ENCODE measurements around the gene SMR3A. TPM values are rescaled to one million over a fixed set of nuclear protein-coding genes. Genes with fewer than 3 reads are reported as not detected.

SMR3A gene
- total and polyA plus RNA-seq, 2 donors = not detected

DNA sequence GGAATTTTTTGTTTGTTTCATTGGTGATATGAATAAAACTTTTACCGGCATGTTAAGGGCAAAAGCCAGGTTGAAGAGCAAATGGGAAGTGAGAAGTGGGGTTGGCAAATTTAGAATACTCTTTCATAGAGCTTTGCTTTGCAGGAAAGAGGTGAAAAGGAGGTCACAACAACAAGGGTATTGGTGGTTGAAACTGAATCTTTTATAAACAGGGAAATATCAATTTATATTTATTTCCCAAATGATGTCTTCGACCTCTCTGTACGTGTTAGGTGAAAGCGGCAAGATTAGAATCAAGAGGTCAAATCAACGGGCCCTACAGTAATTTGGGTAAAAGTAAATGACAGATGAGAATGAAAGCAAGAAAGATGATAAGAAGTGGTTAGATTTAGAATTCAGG is 3.4 kb downstream of the SMR3A start:
- 96% methylated on average over 5 of the region's 5 CpGs for WGBS
- no peak for DNase-seq (ENCODE audit: low read depth in 6 of 9, low spot score in 9 of 9)
- Histone ChIP-seq H3K27me3 (ENCODE audit: control insufficient read depth in 2 of 2, insufficient read depth in 1 of 2, low read length in 1 of 2) (no peaks in the 10 kb centered on the region), H3K27ac (ENCODE audit: low read depth in 1 of 2, low read length in 1 of 2) (no peak overlapping the region), H3K4me1 (ENCODE audit: control insufficient read depth in 2 of 2, insufficient read depth in 2 of 2, low read length in 2 of 2) (no peaks in the 10 kb centered on the region), H3K36me3 (ENCODE audit: control insufficient read depth in 2 of 2, insufficient read depth in 2 of 2, low read length in 1 of 2) (no peaks in the 10 kb centered on the region), H3K9me3 (ENCODE audit: control insufficient read depth in 2 of 2, insufficient read depth in 1 of 2, low read length in 1 of 2) (no peaks in the 10 kb centered on the region), H3K4me3 (ENCODE audit: low read length in 2 of 2) (no peak overlapping the region)

DNA sequence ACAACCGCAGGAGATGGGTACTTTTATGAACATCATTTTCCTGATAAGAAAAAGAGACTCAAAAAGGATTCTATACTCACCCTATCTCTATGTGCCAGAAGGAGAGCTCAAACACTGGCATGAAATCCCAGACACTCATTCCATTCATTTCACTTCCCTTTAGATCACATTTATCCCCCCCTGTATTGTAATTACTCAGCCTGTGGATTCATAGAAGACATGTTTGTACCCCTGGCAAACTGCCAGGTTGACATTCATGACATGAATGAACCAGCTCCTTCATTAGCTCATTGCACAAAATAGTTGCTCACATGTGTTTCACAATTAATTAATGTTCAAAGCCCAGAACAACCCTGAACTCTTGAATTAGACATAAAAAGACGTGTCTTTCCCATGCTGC is 4.9 kb downstream of the SMR3A start:
- H3K36me3 ChIP-seq (ENCODE audit: control insufficient read depth in 2 of 2, insufficient read depth in 2 of 2, low read length in 1 of 2) = no peaks in the 10 kb centered on the region
- no peak for DNase-seq (ENCODE audit: low read depth in 6 of 9, low spot score in 9 of 9)
- no peaks in the 10 kb centered on the region for H3K4me1 ChIP-seq (ENCODE audit: control insufficient read depth in 2 of 2, insufficient read depth in 2 of 2, low read length in 2 of 2)
- H3K4me3 ChIP-seq (ENCODE audit: low read length in 2 of 2) = no peak overlapping the region
- H3K27ac ChIP-seq (ENCODE audit: low read depth in 1 of 2, low read length in 1 of 2) = no peak overlapping the region
- WGBS = 85% methylated on average over 2 of the region's 2 CpGs
- no peaks in the 10 kb centered on the region for H3K27me3 ChIP-seq (ENCODE audit: control insufficient read depth in 2 of 2, insufficient read depth in 1 of 2, low read length in 1 of 2)
- no peaks in the 10 kb centered on the region for H3K9me3 ChIP-seq (ENCODE audit: control insufficient read depth in 2 of 2, insufficient read depth in 1 of 2, low read length in 1 of 2)

DNA sequence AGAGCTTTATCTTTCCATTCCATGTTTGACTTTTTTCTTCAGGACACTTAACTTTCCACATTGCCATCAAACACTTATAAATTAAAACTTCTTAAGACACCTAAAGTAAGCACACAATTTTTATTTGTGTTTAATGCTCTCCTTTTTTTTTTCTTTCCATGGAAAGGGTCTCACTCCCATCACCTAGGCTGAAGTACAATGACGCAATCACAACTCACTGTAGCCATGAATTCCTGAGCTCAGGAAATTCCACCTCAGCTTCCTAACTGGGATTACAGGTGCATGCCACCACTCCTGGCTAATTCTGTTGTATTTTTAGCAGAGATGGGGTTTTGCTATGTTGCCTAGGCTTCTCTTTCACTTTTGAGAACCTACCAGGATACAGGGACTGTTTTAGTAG is 7.3 kb downstream of the SMR3A start:
- 98% methylated on average over 1 of the region's 1 CpG for WGBS
- no peaks in the 10 kb centered on the region for H3K4me1 ChIP-seq (ENCODE audit: control insufficient read depth in 2 of 2, insufficient read depth in 2 of 2, low read length in 2 of 2)
- no peak overlapping the region for H3K27ac ChIP-seq (ENCODE audit: low read depth in 1 of 2, low read length in 1 of 2)
- no peaks in the 10 kb centered on the region for H3K27me3 ChIP-seq (ENCODE audit: control insufficient read depth in 2 of 2, insufficient read depth in 1 of 2, low read length in 1 of 2)
- no peaks in the 10 kb centered on the region for H3K36me3 ChIP-seq (ENCODE audit: control insufficient read depth in 2 of 2, insufficient read depth in 2 of 2, low read length in 1 of 2)
- H3K9me3 ChIP-seq (ENCODE audit: control insufficient read depth in 2 of 2, insufficient read depth in 1 of 2, low read length in 1 of 2) = no peaks in the 10 kb centered on the region
- DNase-seq (ENCODE audit: low read depth in 6 of 9, low spot score in 9 of 9) = no peak
- H3K4me3 ChIP-seq (ENCODE audit: low read length in 2 of 2) = no peak overlapping the region

DNA sequence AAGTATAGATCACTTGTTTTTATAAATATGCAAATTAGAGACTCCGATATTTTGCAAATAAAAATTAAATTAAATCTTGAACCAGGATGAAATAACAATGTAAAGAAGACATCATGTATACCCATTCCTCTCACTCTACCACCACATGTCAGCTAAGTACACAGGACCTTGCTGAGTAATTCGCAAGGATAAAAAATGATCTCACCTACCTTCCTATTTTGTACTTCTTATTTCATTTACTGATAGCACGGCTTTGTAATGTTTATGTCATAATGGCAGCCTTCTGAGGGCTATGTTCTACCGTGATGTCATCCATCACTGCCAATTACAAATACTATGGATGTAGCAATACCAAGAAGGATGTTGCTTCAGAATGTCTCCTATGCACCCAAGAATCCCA is 11.4 kb downstream of the SMR3A start:
- H3K4me3 ChIP-seq (ENCODE audit: low read length in 2 of 2) = no peak overlapping the region
- 95% methylated on average over 4 of the region's 4 CpGs for WGBS
- H3K27ac ChIP-seq (ENCODE audit: low read depth in 1 of 2, low read length in 1 of 2) = no peak overlapping the region
- H3K27me3 ChIP-seq (ENCODE audit: control insufficient read depth in 2 of 2, insufficient read depth in 1 of 2, low read length in 1 of 2) = no peaks in the 10 kb centered on the region
- no peak for DNase-seq (ENCODE audit: low read depth in 6 of 9, low spot score in 9 of 9)
- H3K9me3 ChIP-seq (ENCODE audit: control insufficient read depth in 2 of 2, insufficient read depth in 1 of 2, low read length in 1 of 2) = no peaks in the 10 kb centered on the region
- no peaks in the 10 kb centered on the region for H3K4me1 ChIP-seq (ENCODE audit: control insufficient read depth in 2 of 2, insufficient read depth in 2 of 2, low read length in 2 of 2)
- H3K36me3 ChIP-seq (ENCODE audit: control insufficient read depth in 2 of 2, insufficient read depth in 2 of 2, low read length in 1 of 2) = no peaks in the 10 kb centered on the region

DNA sequence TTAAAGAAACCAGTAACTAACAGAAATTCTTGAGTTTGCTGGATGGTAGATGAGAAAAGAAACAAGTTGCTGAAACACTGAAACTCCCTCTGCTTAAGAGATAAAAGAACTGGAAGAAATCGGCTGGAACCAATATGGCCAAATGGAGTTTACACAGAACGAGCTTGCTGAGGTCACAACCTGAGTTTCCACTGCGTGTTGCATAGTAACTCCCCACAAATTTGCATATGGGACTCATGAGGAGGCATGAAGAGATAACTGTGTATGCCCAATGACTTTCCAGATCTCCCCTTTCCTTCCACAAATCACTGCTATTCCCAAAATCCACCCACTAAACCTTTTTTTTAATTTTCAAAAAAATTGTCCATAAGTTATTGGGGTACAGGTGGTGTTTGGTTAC is 12.2 kb downstream of the SMR3A start:
- H3K27me3 ChIP-seq (ENCODE audit: control insufficient read depth in 2 of 2, insufficient read depth in 1 of 2, low read length in 1 of 2) = no peaks in the 10 kb centered on the region
- H3K4me3 ChIP-seq (ENCODE audit: low read length in 2 of 2) = no peak overlapping the region
- no peaks in the 10 kb centered on the region for H3K9me3 ChIP-seq (ENCODE audit: control insufficient read depth in 2 of 2, insufficient read depth in 1 of 2, low read length in 1 of 2)
- H3K4me1 ChIP-seq (ENCODE audit: control insufficient read depth in 2 of 2, insufficient read depth in 2 of 2, low read length in 2 of 2) = no peaks in the 10 kb centered on the region
- 92% methylated on average over 3 of the region's 3 CpGs for WGBS
- no peaks in the 10 kb centered on the region for H3K36me3 ChIP-seq (ENCODE audit: control insufficient read depth in 2 of 2, insufficient read depth in 2 of 2, low read length in 1 of 2)
- no peak for DNase-seq (ENCODE audit: low read depth in 6 of 9, low spot score in 9 of 9)
- H3K27ac ChIP-seq (ENCODE audit: low read depth in 1 of 2, low read length in 1 of 2) = no peak overlapping the region

DNA sequence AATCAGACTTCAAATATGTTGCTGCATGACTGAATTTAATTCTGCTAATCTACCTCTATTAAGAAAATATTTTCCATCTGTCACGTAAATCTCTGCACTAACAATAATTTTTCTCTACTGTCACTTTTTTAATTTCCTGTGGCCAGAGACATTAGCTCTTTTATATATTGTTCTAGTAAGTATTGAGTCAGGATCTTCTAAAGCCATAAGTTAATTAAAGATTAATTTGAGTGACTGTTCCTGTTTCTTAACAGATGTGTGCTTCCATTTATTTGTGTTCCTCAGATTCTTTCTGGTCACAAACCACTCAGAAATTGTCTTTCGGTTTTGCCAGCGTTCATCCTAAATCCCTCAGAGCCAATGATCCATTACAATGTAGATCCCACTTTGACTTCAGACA is 20.0 kb downstream of the SMR3A start:
- Histone ChIP-seq H3K27me3 (ENCODE audit: control insufficient read depth in 2 of 2, insufficient read depth in 1 of 2, low read length in 1 of 2) (no peaks in the 10 kb centered on the region), H3K36me3 (ENCODE audit: control insufficient read depth in 2 of 2, insufficient read depth in 2 of 2, low read length in 1 of 2) (no peaks in the 10 kb centered on the region), H3K9me3 (ENCODE audit: control insufficient read depth in 2 of 2, insufficient read depth in 1 of 2, low read length in 1 of 2) (no peaks in the 10 kb centered on the region), H3K27ac (ENCODE audit: low read depth in 1 of 2, low read length in 1 of 2) (no peak overlapping the region), H3K4me1 (ENCODE audit: control insufficient read depth in 2 of 2, insufficient read depth in 2 of 2, low read length in 2 of 2) (no peaks in the 10 kb centered on the region), H3K4me3 (ENCODE audit: low read length in 2 of 2) (no peak overlapping the region)
- WGBS = 96% methylated on average over 3 of the region's 3 CpGs
- no peak for DNase-seq (ENCODE audit: low read depth in 6 of 9, low spot score in 9 of 9)

DNA sequence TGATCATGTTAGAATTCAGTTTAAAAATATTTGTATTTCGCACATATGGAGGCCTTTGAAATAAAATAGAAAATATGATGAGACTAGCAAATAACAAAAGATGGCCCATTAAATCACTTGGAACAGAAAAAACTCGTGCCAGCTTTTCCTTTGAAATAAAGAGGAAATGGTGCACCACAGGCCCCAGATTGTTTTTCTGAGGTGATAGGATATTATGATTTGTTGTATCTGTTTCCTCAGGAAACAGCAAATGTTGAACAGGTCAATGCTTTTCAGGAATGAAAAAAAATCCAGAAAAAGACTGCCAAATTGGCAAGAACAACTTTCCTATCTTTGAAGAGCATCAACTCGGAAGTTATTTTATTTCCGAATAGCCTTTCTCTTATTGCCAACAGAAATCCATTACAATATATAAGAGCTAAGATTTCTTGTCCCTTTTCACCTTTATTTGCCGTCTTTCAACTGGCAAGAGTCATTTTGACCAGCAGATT is 22.2 kb downstream of the SMR3A start, which contains the start of gene SMR3B:
Gene SMR3B, plus strand, starts transcription at position 441 of the 491 bp plus-strand sequence. CDS start 1,380 bp downstream, outside the sequence.
- Histone ChIP-seq H3K4me3 (ENCODE audit: low read length in 2 of 2) (no peak within 1 kb of the TSS), H3K27me3 (ENCODE audit: control insufficient read depth in 2 of 2, insufficient read depth in 1 of 2, low read length in 1 of 2) (no peaks in the 10 kb centered on the region), H3K4me1 (ENCODE audit: control insufficient read depth in 2 of 2, insufficient read depth in 2 of 2, low read length in 2 of 2) (no peaks in the 10 kb centered on the region), H3K27ac (ENCODE audit: low read depth in 1 of 2, low read length in 1 of 2) (no peak within 1 kb of the TSS), H3K9me3 (ENCODE audit: control insufficient read depth in 2 of 2, insufficient read depth in 1 of 2, low read length in 1 of 2) (no peaks in the 10 kb centered on the region), H3K36me3 (ENCODE audit: control insufficient read depth in 2 of 2, insufficient read depth in 2 of 2, low read length in 1 of 2) (no peaks in the 10 kb centered on the region)
- DNase-seq (ENCODE audit: low read depth in 6 of 9, low spot score in 9 of 9) = no peak
- WGBS = 73% methylated on average over 5 of the region's 5 CpGs

DNA sequence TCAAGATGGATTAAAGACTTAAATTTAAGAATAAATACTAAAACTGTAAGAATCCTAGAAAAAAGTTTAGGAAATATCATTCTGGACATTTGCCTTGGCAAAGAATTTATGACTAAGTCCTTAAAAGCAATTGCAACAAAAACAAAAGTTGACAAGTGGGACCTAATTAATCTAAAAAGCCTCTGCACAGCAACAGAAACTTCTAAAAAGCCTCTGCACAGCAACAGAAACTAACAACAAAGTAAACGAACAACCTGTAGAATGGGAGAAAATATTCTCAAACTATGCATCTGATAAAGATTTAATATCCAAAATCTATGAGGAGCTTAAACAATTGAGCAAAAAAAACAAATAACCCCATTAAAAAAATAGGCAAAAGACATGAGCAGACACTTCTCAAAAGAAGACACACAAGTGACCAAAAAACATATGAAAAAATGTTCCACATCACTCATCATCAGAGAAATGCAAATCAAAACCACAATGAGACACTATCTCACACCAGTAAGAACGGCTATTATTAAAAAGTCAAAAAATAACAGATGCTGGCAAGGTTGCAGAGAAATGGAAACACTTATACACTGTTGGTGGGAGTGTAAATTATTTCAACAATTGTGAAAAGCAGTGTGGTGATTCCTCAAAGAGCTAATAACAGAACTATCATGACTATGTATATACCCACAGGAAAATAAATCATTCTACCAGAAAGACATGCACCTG is 31.7 kb downstream of the SMR3A start:
- H3K4me1 ChIP-seq (ENCODE audit: control insufficient read depth in 2 of 2, insufficient read depth in 2 of 2, low read length in 2 of 2) = no peaks in the 10 kb centered on the region
- no peak overlapping the region for H3K27ac ChIP-seq (ENCODE audit: low read depth in 1 of 2, low read length in 1 of 2)
- no peak for DNase-seq (ENCODE audit: low read depth in 6 of 9, low spot score in 9 of 9)
- no peak overlapping the region for H3K4me3 ChIP-seq (ENCODE audit: low read length in 2 of 2)
- no peaks in the 10 kb centered on the region for H3K36me3 ChIP-seq (ENCODE audit: control insufficient read depth in 2 of 2, insufficient read depth in 2 of 2, low read length in 1 of 2)
- WGBS = 84% methylated on average over 2 of the region's 2 CpGs
- no peaks in the 10 kb centered on the region for H3K27me3 ChIP-seq (ENCODE audit: control insufficient read depth in 2 of 2, insufficient read depth in 1 of 2, low read length in 1 of 2)
- no peaks in the 10 kb centered on the region for H3K9me3 ChIP-seq (ENCODE audit: control insufficient read depth in 2 of 2, insufficient read depth in 1 of 2, low read length in 1 of 2)

DNA sequence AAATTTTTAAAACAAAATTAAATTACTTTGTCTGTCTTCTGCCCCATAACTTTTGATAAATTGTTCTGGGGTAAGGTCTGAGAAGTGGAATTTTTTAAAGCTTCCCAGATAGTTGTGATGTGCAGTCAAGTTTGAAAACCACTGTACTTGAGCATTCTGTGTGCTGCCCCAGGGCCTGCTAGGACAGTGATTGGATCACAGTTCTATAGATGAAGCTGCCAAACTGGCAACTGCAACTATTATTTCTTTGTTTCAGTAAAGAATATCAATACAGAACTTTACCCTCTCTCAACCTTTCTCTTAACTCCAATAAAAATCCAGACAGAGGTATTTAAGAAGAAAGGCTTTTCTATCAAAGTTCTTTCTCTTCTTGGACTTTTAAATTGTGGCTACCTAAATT is 37.0 kb downstream of the SMR3A start, which contains the start of gene OPRPN:
Gene OPRPN, plus strand, starts transcription at position 361 of the 400 bp plus-strand sequence. CDS start 1,346 bp downstream, outside the sequence.
- H3K4me3 ChIP-seq (ENCODE audit: low read length in 2 of 2) = no peak within 1 kb of the TSS
- H3K27ac ChIP-seq (ENCODE audit: low read depth in 1 of 2, low read length in 1 of 2) = no peak within 1 kb of the TSS
- DNase-seq (ENCODE audit: low read depth in 6 of 9, low spot score in 9 of 9) = no peak
- H3K4me1 ChIP-seq (ENCODE audit: control insufficient read depth in 2 of 2, insufficient read depth in 2 of 2, low read length in 2 of 2) = no peaks in the 10 kb centered on the region
- H3K36me3 ChIP-seq (ENCODE audit: control insufficient read depth in 2 of 2, insufficient read depth in 2 of 2, low read length in 1 of 2) = no peaks in the 10 kb centered on the region
- no peaks in the 10 kb centered on the region for H3K27me3 ChIP-seq (ENCODE audit: control insufficient read depth in 2 of 2, insufficient read depth in 1 of 2, low read length in 1 of 2)
- no peaks in the 10 kb centered on the region for H3K9me3 ChIP-seq (ENCODE audit: control insufficient read depth in 2 of 2, insufficient read depth in 1 of 2, low read length in 1 of 2)

All from thymus (tissue), 11 donors.